Diencephalon (tissue), 1 donor: ENCODE measurements around the gene MRPL1. TPM values are rescaled to one million over a fixed set of nuclear protein-coding genes. Genes with fewer than 3 reads are reported as not detected.

ENCODE experiments used
- small RNA-seq: library from RNA; depleted of rRNA; stranded (forward); fragments of <200 nt; gene quantifications from one replicate; pipeline ENCODE3, GENCODE V24; 2014
- total RNA-seq: library from RNA; depleted of rRNA; stranded (reverse); fragments of >200 nt; gene quantifications from one replicate; pipeline ENCODE4 v1.2.3, GENCODE V29; 2014

Gene MRPL1
- total RNA-seq = 49.1 TPM

DNA sequence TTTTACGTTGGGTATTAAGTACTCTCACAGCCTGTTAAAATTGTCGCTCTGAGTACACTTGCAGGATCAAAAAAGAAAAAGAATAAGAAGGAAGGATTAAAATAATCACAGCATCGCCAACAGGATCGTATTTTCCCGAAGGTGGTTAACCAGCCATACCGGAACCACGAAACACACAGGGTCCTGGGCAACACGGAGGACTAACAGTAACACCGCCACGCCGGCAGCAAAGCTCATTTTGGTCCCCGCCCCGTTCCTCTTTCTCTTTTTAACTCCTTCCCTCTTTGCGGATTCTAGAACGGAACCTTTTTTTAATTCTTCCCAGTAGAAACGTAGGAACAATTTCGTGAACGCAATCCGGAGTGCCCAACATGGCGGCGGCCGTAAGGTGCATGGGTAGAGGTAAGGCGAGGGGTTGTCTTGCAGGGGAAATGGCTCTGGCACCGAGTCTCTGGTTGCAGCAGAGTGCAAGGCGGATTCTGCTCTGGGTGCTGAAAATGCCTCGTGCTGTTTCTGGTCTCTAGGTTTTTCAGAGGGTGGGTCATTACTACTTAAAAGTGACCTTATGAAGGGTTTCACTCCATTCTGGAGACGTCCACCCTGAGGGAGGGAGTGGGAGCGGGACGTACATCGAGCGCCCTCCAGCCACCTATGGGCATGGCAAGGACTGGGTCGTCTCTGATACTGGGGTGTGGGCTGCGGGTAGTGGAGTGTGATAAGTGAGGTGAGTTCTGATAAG, at the start of gene MRPL1:
MRPL1 (plus strand) TSS at position 353 of the 739 bp plus-strand sequence; CDS start at position 372, 19 bp downstream.

GRCh38 chr4:77818602-77819403, 43.8 kb upstream of the MRPL1 start, which contains the start of gene CNOT6L:
Gene CNOT6L (minus strand): TSS chr4:77819368. CDS start chr4:77819308, 60 bp downstream.

Small RNAs within 50 kb of the gene (small RNA-seq; reads per million reads assigned to genes)
- gene AC112225.1 = not detected

Other genes starting within 250 kb of the MRPL1 start
- 46.4 TPM for gene CNOT6L, start 43.5 kb upstream of the MRPL1 start, total RNA-seq
- 47.7 TPM for gene FRAS1, start 194.5 kb downstream of the MRPL1 start, total RNA-seq